Hepatocyte (in vitro differentiated cells): Measurements from ENCODE around the gene KRT27.

ENCODE experiments used
- CTCF ChIP-seq: fragments of 200-600 bp; sonication (generic); IDR thresholded peaks from 2 replicates; pipeline ENCODE4 v1.5.1; 2016; ENCODE audit warnings: antibody characterized with exemption, mild to moderate bottlenecking; ENCODE audit not compliant: poor library complexity
- EZH2 ChIP-seq: fragments of 200-600 bp; sonication (generic); IDR thresholded peaks from 2 replicates; pipeline ENCODE4 v1.6.1; 2016; ENCODE audit warnings: antibody characterized with exemption, mild to moderate bottlenecking, borderline replicate concordance
- EZH2phosphoT487 ChIP-seq: fragments of 200-600 bp; sonication (generic); IDR thresholded peaks from one replicate; pipeline ENCODE4 v1.6.1; 2018; ENCODE audit warnings: antibody characterized with exemption, mild to moderate bottlenecking, low read depth, moderate library complexity; ENCODE audit not compliant: unreplicated experiment, severe bottlenecking

- TF ChIP-seq CTCF (no peak), EZH2 (no peak), EZH2phosphoT487 (no peak)
These were observed 51.4 kb downstream of the KRT27 start for GRCh38 chr17:40730970-40731369.
